Prostate gland (tissue), 2 donors: ENCODE data around the gene FBXL7.

ENCODE experiments used
- CTCF ChIP-seq, 4 experiments: fragments of 200-600 bp in 2 of 4; fragments of 450-650 bp in 2 of 4; sonication (generic) in 2 of 4; IDR thresholded peaks; 1 replicate in 3 of 4; 2 replicates in 1 of 4; pipeline ENCODE4 v1.5.1; 2016 to 2019; ENCODE audit warnings: antibody characterized with exemption in 4 of 4, mild to moderate bottlenecking in 2 of 4, moderate library complexity in 2 of 4
- POLR2A ChIP-seq: fragments of 450-650 bp; IDR thresholded peaks from one replicate; pipeline ENCODE4 v1.6.1; 2016; ENCODE audit warnings: antibody characterized with exemption, mild to moderate bottlenecking
- POLR2AphosphoS5 ChIP-seq: sonication (generic); formaldehyde crosslinking; IDR thresholded peaks from one replicate; pipeline ENCODE4 v1.6.1; 2017; ENCODE audit warnings: antibody characterized with exemption

GRCh38 chr5:15560421-15560820 lies 60.4 kb downstream of the FBXL7 start:
- no peak for TF ChIP-seq CTCF (IDR thresholded peaks at IDR 0.05)
- no peak for TF ChIP-seq POLR2A
- no peak for TF ChIP-seq POLR2AphosphoS5
